H9 (cell line): Measurements from ENCODE around the gene KAT6B. TPM values are rescaled to one million over a fixed set of nuclear protein-coding genes. Genes with fewer than 3 reads are reported as not detected.
A peak's percentile ranks its signal among the peaks of the same experiment; 100 is the strongest.

ENCODE experiments used
- DNase-seq: peaks from one replicate; pipeline ENCODE4 v3.0.0-alpha.2; 2017
- H2AFZ ChIP-seq: one replicate; pipeline ENCODE4 v1.6.1; 2013; ENCODE audit warnings: mild to moderate bottlenecking, low read length, control low read depth, moderate library complexity
- H2AK5ac ChIP-seq: 2 replicates; pipeline ENCODE4 v1.6.1; 2013; ENCODE audit warnings: low read length, control low read depth, mixed read lengths; ENCODE audit not compliant: insufficient read length
- H2BK120ac ChIP-seq: one replicate; pipeline ENCODE4 v1.6.1; 2013; ENCODE audit warnings: low read depth, mild to moderate bottlenecking, low read length, control low read depth, inconsistent platforms; ENCODE audit not compliant: poor library complexity, severe bottlenecking
- H2BK12ac ChIP-seq: 2 replicates; pipeline ENCODE4 v1.6.1; 2013; ENCODE audit warnings: low read length, control low read depth, mixed read lengths, low read depth; ENCODE audit not compliant: insufficient read length
- H2BK15ac ChIP-seq: 2 replicates; pipeline ENCODE4 v1.6.1; 2013; ENCODE audit warnings: low read depth, low read length, control low read depth
- H2BK20ac ChIP-seq: one replicate; pipeline ENCODE4 v1.6.1; 2013; ENCODE audit warnings: low read depth, mild to moderate bottlenecking, low read length, control low read depth, inconsistent platforms; ENCODE audit not compliant: poor library complexity, severe bottlenecking
- H2BK5ac ChIP-seq: 2 replicates; pipeline ENCODE4 v1.6.1; 2013; ENCODE audit warnings: low read length, control low read depth, mixed read lengths; ENCODE audit not compliant: insufficient read length
- H3K14ac ChIP-seq: 2 replicates; pipeline ENCODE4 v1.6.1; 2013; ENCODE audit warnings: low read length, control low read depth; ENCODE audit not compliant: insufficient read depth
- H3K18ac ChIP-seq: 2 replicates; pipeline ENCODE4 v1.6.1; 2013; ENCODE audit warnings: low read depth, mild to moderate bottlenecking, mixed read lengths, low read length, control low read depth; ENCODE audit not compliant: insufficient read length
- H3K23ac ChIP-seq: 2 replicates; pipeline ENCODE4 v1.6.1; 2013; ENCODE audit warnings: low read length, control low read depth, mixed read lengths, low read depth; ENCODE audit not compliant: insufficient read length
- H3K23me2 ChIP-seq: 2 replicates; pipeline ENCODE4 v1.6.1; 2013; ENCODE audit warnings: low read depth, mild to moderate bottlenecking, mixed read lengths, low read length, control low read depth; ENCODE audit not compliant: insufficient read length, poor library complexity, severe bottlenecking
- H3K27ac ChIP-seq: 2 replicates; pipeline ENCODE4 v1.5.1; 2013; ENCODE audit warnings: low read length, control low read depth, mixed read lengths, low read depth; ENCODE audit not compliant: insufficient read length
- H3K27me3 ChIP-seq: 2 replicates; pipeline ENCODE4 v1.6.1; 2013; ENCODE audit warnings: low read length, control low read depth, inconsistent platforms; ENCODE audit not compliant: insufficient read depth
- H3K4ac ChIP-seq: 2 replicates; pipeline ENCODE4 v1.6.1; 2013; ENCODE audit warnings: low read depth, mild to moderate bottlenecking, control low read depth, inconsistent platforms, low read length, moderate library complexity
- H3K4me1 ChIP-seq: 2 replicates; pipeline ENCODE4 v1.6.1; 2013; ENCODE audit warnings: low read length, control low read depth, inconsistent platforms; ENCODE audit not compliant: insufficient read depth
- H3K4me2 ChIP-seq: 2 replicates; pipeline ENCODE4 v1.6.1; 2013; ENCODE audit warnings: low read length, control low read depth, mixed read lengths; ENCODE audit not compliant: insufficient read length, insufficient read depth
- H3K56ac ChIP-seq: 2 replicates; pipeline ENCODE4 v1.6.1; 2013; ENCODE audit warnings: low read depth, mild to moderate bottlenecking, mixed read lengths, low read length, control low read depth; ENCODE audit not compliant: insufficient read length
- H3K79me1 ChIP-seq: 2 replicates; pipeline ENCODE4 v1.6.1; 2013; ENCODE audit warnings: low read depth, mild to moderate bottlenecking, moderate library complexity, low read length, control low read depth, inconsistent platforms; ENCODE audit not compliant: insufficient read depth, poor library complexity, severe bottlenecking
- H3K79me2 ChIP-seq: 2 replicates; pipeline ENCODE4 v1.6.1; 2013; ENCODE audit warnings: low read length, control low read depth, inconsistent platforms; ENCODE audit not compliant: insufficient read depth
- H3K9ac ChIP-seq: 2 replicates; pipeline ENCODE4 v1.6.1; 2013; ENCODE audit warnings: low read length, control low read depth, mixed read lengths; ENCODE audit not compliant: insufficient read length; ENCODE audit errors: extremely low read depth
- H3K9me3 ChIP-seq: one replicate; pipeline ENCODE4 v1.6.1; 2013; ENCODE audit warnings: low read depth, low read length, inconsistent platforms; ENCODE audit not compliant: control insufficient read depth
- H3T11ph ChIP-seq: one replicate; pipeline ENCODE4 v1.6.1; 2013; ENCODE audit warnings: mild to moderate bottlenecking, low read length, control low read depth, inconsistent platforms
- H4K20me1 ChIP-seq: one replicate; pipeline ENCODE4 v1.6.1; 2013; ENCODE audit not compliant: control insufficient read depth, insufficient read length, insufficient read depth
- H4K5ac ChIP-seq: 2 replicates; pipeline ENCODE4 v1.6.1; 2013; ENCODE audit warnings: low read depth, mild to moderate bottlenecking, mixed read lengths, low read length, control low read depth; ENCODE audit not compliant: insufficient read length
- H4K8ac ChIP-seq: replicated peaks from 2 replicates; pipeline ENCODE4 v1.6.1; 2013; ENCODE audit warnings: low read length, control low read depth, mixed read lengths, low read depth; ENCODE audit not compliant: insufficient read length
- H4K91ac ChIP-seq: 2 replicates; pipeline ENCODE4 v1.6.1; 2013; ENCODE audit warnings: low read depth, mild to moderate bottlenecking, moderate library complexity, mixed read lengths, low read length, control low read depth; ENCODE audit not compliant: insufficient read length
- H3K27ac Mint-ChIP-seq, 3 experiments: 2 replicates in 2 of 3; 3 replicates in 1 of 3; pipeline ENCODE4 v1.8.0; 2020 to 2021; ENCODE audit warnings: mixed read lengths in 3 of 3, mild to moderate bottlenecking in 1 of 3, moderate library complexity in 1 of 3
- H3K27me3 Mint-ChIP-seq: 2 replicates; pipeline ENCODE4 v1.8.0; 2021; ENCODE audit warnings: low read depth, mild to moderate bottlenecking, moderate library complexity, mixed read lengths
- H3K36me3 Mint-ChIP-seq, 3 experiments: 2 replicates in 2 of 3; 3 replicates in 1 of 3; pipeline ENCODE4 v1.8.0; 2020 to 2021; ENCODE audit warnings: low read depth in 3 of 3, mixed read lengths in 3 of 3; ENCODE audit not compliant: insufficient read depth in 1 of 3
- H3K4me1 Mint-ChIP-seq, 2 experiments: 2 replicates each; pipeline ENCODE4 v1.8.0; 2020; ENCODE audit warnings: mixed read lengths in 2 of 2
- H3K4me3 Mint-ChIP-seq, 2 experiments: 2 replicates in 1 of 2; 3 replicates in 1 of 2; pipeline ENCODE4 v1.8.0; 2020 to 2021; ENCODE audit warnings: mild to moderate bottlenecking in 2 of 2, mixed read lengths in 2 of 2, moderate library complexity in 1 of 2
- H3K9me3 Mint-ChIP-seq, 2 experiments: 2 replicates in 1 of 2; 3 replicates in 1 of 2; pipeline ENCODE4 v1.8.0; 2020; ENCODE audit warnings: mild to moderate bottlenecking in 2 of 2, mixed read lengths in 2 of 2, moderate library complexity in 1 of 2
- CTCF ChIP-seq: fragments of 200-600 bp; sonication (generic); conservative IDR thresholded peaks from 3 replicates; pipeline ENCODE4 v1.8.0; 2021; ENCODE audit warnings: antibody characterized with exemption, mild to moderate bottlenecking
- WGBS: extraction: QIAGEN DNeasy Blood & Tissue Kit; methylation state at CpG from one replicate; pipeline ENCODE4 v1.1.7; 2013; ENCODE audit warnings: missing lambda C conversion rate, low lambda C conversion rate, mixed read lengths; ENCODE audit not compliant: insufficient read length; ENCODE audit errors: extremely low coverage; 5-methylcytosine and 5-hydroxymethylcytosine counted together
- total RNA-seq: library from RNA; stranded (reverse); gene quantifications from 2 replicates; pipeline ENCODE4 v1.2.1, GENCODE V29; 2021

Gene KAT6B
- total RNA-seq, 1 experiment from 2014 or later, result 34.2 TPM

GRCh38 chr10:75033399-75034130 is 207.2 kb downstream of the KAT6B start:
- Mint-ChIP-seq H3K4me1 (peaks cover 7% of the 10 kb centered on the region in 2 experiments; a peak in 2 of 4 replicates), H3K36me3 (peaks cover 5 to 24% (median 17%) of the 10 kb centered on the region in 3 experiments; a peak in 5 of 7 replicates), H3K27me3 (no peaks in the 10 kb centered on the region), H3K27ac (peak overlapping the region in 1 of 3 experiments; percentile 8; a peak in 3 of 7 replicates), H3K9me3 (no peaks in the 10 kb centered on the region), H3K4me3 (no peak overlapping the region)
- H2AK5ac ChIP-seq, result no peak overlapping the region
- no peak overlapping the region for H2BK5ac ChIP-seq
- no peak overlapping the region for H2BK20ac ChIP-seq
- no peak overlapping the region for H2BK15ac ChIP-seq
- no peaks in the 10 kb centered on the region for H3K9me3 ChIP-seq
- no peak overlapping the region for H3K14ac ChIP-seq
- no peaks in the 10 kb centered on the region for H3K4me1 ChIP-seq
- H4K91ac ChIP-seq, result no peak overlapping the region
- H3K27ac ChIP-seq, result no peak overlapping the region
- no peaks in the 10 kb centered on the region for H3K79me2 ChIP-seq
- H3K23me2 ChIP-seq, result no peaks in the 10 kb centered on the region
- H4K5ac ChIP-seq, result no peak overlapping the region
- H2AFZ ChIP-seq, result no peak overlapping the region
- no peak overlapping the region for H3K4me2 ChIP-seq
- no peaks in the 10 kb centered on the region for H3K79me1 ChIP-seq
- H3K4ac ChIP-seq, result no peak overlapping the region
- no peak overlapping the region for H2BK12ac ChIP-seq
- no peak for DNase-seq
- TF ChIP-seq CTCF, result no peak
- no peak overlapping the region for H3K56ac ChIP-seq
- H2BK120ac ChIP-seq, result no peak overlapping the region
- no peaks in the 10 kb centered on the region for H4K20me1 ChIP-seq
- H3K27me3 ChIP-seq, result no peaks in the 10 kb centered on the region
- H3T11ph ChIP-seq, result no peak overlapping the region
- H3K18ac ChIP-seq, result no peak overlapping the region
- no peak overlapping the region for H3K9ac ChIP-seq
- no CpG with 5 or more reads among the region's 15 CpGs for WGBS
- H3K23ac ChIP-seq, result no peak overlapping the region
- no peak overlapping the region for H4K8ac ChIP-seq
